ENCODE measurements around the gene SYT8. TPM values are rescaled to one million over a fixed set of nuclear protein-coding genes. Genes with fewer than 3 reads are reported as not detected.

Gene SYT8
- total RNA-seq, 1 donor from 2014 or later, result not detected

GRCh38 chr11:1856306-1857005 is 21.7 kb downstream of the SYT8 start:
- intact Hi-C loops (cut with micrococcal nuclease), result no loop called here

DNA sequence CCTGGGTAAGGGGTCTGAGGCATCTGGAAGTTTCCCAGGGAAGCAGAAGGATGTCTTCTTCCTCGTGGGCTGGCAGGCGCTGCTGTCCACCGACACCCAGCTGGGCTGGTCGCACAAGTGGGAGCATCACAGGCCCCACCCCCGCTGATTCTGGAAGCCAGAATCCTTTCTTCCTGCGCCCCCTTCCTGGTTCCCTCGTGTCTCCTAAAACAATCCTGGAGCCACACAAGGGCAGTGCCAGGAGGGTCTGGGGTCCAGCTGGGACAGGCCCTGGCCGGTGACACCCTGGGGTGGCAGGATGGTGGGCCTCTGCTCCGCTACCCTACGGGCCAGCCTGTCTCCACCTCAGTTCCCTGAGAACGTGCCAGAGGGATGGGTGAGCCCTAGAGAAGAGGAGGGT is 22.3 kb downstream of the SYT8 start:
- intact Hi-C loops (cut with micrococcal nuclease), result no loop called here

GRCh38 chr11:1858154-1858553 is 23.4 kb downstream of the SYT8 start:
- intact Hi-C loops (cut with micrococcal nuclease), result no loop called here

GRCh38 chr11:1858576-1858975 is 23.8 kb downstream of the SYT8 start:
- intact Hi-C loops (cut with micrococcal nuclease), result no loop called here

- intact Hi-C loops (cut with micrococcal nuclease), result no loop called here
Measured at GRCh38 chr11:1859004-1859403, 24.2 kb downstream of the SYT8 start.

DNA sequence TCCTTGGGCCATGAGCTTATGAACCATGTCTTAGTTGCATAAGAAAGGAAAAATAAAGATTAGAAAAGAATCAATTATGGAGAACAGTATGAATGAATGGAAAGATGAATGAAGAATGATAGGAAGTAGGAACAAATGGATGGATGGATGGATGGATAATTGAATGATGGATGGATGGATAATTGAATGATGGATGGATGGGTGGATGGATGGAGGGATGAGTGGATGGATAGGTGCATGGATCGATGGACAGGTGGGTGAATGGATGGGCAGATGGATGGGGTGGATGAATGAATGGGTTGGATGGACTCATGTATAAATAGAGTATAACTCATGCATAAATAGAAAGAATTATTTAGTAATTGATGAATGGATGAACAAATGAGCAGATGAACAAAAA is 25.3 kb downstream of the SYT8 start:
- intact Hi-C loops (cut with micrococcal nuclease), result no loop called here

DNA sequence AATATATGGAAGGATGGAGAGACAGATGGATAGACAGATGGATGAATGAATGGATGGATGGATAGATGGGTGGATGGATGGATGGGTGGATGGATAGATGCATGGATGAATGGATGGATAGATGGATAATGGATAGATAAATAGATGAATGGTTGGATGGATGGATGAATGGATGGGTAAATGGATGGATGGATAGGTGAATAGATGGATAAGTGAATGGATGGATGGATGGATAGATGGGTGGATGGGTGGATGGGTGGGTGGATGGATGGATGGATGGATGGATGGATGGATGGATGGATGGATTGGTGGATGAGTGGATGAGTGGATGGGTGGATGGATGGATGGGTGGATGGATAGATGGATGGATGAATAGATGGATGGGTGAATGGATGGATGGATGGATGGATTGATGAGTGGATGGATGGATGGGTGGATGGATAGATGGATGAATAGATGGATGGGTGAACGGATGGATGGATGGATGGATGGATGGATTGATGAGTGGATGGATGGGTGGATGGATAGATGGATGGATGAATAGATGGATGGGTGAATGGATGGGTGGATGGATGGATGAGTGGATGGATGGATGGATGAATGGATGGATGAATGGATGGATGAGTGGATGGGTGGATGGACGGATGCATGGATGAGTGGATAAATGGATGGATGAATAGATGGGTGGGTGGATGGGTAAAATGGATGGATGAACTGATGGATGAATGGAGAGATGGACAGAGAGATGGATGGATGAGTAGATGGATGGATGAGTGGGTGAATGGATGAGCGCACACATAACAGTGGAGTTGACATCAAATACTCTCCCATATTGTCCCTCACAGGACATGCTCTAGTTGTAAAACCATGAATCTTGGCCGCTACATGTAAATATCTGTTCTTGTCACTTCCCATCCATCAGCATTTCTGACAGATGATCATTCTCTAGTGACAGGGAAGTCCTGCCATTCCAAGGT is 26.9 kb downstream of the SYT8 start:
- intact Hi-C loops (cut with micrococcal nuclease), result no loop called here

- intact Hi-C loops (cut with micrococcal nuclease), result no loop called here
Measured at GRCh38 chr11:1862588-1863351, 28.0 kb downstream of the SYT8 start.

- intact Hi-C loops (cut with micrococcal nuclease), result no loop called here
Measured at GRCh38 chr11:1863352-1864216, 28.8 kb downstream of the SYT8 start.

- intact Hi-C loops (cut with micrococcal nuclease), result no loop called here
Measured at GRCh38 chr11:1864231-1864630, 29.4 kb downstream of the SYT8 start.

GRCh38 chr11:1864831-1865665 is 30.3 kb downstream of the SYT8 start:
- intact Hi-C loops (cut with micrococcal nuclease), result no loop called here

DNA sequence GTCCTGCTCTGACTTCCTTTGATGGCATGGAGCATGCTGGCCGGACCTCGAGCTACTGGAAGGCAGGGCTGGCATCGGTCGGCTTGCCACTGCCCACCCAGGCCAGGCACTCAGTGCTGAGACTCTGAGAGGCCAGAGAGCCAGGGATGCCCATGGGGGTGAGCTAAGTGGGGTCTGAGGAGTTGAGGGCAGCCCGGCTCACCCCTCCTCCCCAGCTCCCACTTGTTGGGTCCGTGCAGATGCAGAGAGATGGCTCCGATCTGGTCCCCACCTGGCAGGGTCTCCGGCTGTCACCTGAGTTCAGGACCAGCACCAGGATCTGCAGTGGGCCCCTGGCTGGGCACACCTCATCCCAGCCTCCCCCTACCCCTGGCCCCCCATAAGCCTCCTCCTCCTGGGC is 31.4 kb downstream of the SYT8 start:
- intact Hi-C loops (cut with micrococcal nuclease), result no loop called here

GRCh38 chr11:1866776-1867175 is 32.0 kb downstream of the SYT8 start:
- intact Hi-C loops (cut with micrococcal nuclease), result no loop called here

DNA sequence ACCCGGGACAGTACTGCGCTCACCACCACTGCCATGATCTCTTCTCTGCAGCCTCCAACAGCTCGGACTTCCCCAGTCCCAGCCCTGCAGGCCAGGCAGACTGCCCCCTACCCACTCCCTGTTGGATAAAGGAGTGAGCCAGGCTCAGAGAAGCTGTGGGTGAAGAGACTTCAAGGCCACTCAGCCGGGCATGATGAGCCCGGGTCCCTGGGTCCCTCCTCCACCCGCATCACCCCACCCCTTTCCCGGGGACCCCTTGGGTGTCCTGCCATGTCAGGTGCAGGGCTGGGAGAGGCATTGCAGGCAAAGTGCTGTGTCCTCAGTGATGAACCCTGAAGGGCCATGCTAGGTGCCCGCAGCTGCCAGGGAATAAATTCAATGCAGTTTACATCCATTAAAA is 32.6 kb downstream of the SYT8 start:
- intact Hi-C loops (cut with micrococcal nuclease), result no loop called here

DNA sequence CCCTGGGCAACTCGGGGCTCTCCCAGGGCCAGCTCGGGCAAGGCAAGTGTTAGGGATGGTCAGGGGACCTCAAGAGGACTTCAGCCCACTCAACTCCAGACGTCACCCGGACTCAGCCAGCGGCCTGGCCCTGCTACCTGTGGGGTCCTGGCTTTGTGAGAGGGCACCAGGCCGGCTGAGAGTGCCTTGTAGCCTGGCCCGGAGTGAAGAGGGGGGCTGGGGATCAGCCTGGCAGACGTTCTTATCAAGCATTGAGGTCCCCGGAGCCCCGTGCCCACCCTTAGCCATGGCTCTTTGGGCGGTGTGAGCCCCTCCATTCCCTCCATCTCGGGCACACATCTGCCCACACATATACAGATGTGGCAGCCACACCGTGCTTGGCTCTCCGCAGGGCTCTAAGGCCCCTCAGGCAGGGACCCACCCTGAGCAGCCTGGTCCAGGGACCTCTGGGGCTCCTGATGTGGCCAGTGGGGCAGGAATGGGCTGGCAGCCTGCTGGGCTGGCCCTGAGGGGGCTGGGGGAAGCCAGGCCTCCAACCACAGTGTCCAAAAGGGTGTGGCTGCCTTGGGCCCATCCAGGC is 33.4 kb downstream of the SYT8 start:
- intact Hi-C loops (cut with micrococcal nuclease), result no loop called here

GRCh38 chr11:1868636-1869291 is 34.0 kb downstream of the SYT8 start:
- intact Hi-C loops (cut with micrococcal nuclease), result no loop called here

GRCh38 chr11:1869427-1870325 is 34.9 kb downstream of the SYT8 start:
- intact Hi-C loops (cut with micrococcal nuclease), result no loop called here

GRCh38 chr11:1870326-1870696 is 35.5 kb downstream of the SYT8 start:
- intact Hi-C loops (cut with micrococcal nuclease), result no loop called here

All from T-helper 1 cell treated with Interleukin-12 subunit alpha and Interleukin-12 subunit beta and Interleukin-4 antibody, amounts not matched to agents 30 ng/mL and 1 ng/mL, for 36 hours (primary cell).